ENCODE results near the gene ZNF507. TPM values are rescaled to one million over a fixed set of nuclear protein-coding genes. Genes with fewer than 3 reads are reported as not detected.

Gene ZNF507
- polyA plus RNA-seq = 1 to 10 TPM; 3.7 to 6.5 (median 5.0) TPM

DNA sequence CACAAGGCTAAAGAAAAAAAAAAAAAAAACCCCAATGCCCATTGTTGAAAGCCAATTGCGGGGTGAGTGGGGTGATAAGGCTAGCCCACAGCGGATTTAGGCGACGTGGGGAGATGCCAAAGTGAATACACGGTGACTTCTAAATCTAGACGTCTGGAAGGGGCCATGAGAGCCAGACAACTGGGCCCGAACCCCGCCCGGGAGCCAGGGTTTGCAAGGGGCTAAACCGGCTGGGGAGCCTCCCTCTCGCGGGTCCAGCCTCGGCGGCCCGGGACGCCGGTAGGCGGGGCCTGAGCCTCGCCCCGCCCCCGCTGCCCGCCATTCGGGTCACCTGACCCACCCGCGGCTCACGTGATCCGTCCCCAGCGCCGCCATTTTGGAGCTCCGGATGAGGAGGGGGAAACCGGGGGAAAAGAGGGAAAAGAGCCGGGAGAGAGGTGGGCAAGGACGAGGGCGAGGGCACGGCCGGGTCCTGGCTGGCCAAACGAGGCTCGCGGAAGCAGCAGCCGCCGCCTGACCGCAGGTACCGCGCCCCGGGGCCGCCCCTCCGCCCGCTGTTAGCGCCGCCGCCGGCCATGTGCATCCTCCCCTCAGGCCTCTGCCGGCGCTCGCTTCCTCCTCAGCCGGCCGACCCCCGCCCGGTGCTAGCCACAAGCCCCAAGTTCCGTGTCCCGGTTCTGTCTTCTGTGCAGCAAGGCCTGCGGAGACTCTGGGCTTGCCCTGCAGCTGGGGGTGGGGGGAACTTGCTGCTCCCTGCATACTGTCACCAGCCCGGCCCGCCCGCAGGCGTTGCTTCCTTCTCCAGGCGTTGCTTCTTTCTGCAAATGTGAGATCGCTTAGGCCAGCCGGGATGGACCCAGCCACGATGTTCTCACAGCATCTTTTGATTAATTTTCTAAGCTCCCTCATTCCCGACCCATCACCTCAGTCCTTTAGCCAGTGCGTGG, at the start of gene ZNF507:
Gene ZNF507 (plus strand): TSS at position 350 of the 947 bp plus-strand sequence. CDS start 7,221 bp downstream, outside the sequence.
- peaks cover 5 to 9% (median 5%) of the 10 kb centered on the region in 3 donors for H3K36me3 Mint-ChIP-seq
- no peaks in the 10 kb centered on the region for H3K9me3 Mint-ChIP-seq
- peaks cover 40 to 47% of the 10 kb centered on the region in 2 donors for H3K4me1 Mint-ChIP-seq
- peak within 1 kb of the TSS; percentile 91 to 97 (median 94) for H3K27ac Mint-ChIP-seq
- H3K27me3 Mint-ChIP-seq (ENCODE audit: low read depth in 3 of 3) = peaks cover 2 to 12% (median 7%) of the 10 kb centered on the region in 3 donors
- H3K4me3 Mint-ChIP-seq = peak within 1 kb of the TSS; percentile 90 to 99 (median 97)
- DNase-seq = peak; percentile 81 to 84 (median 82)

DNA sequence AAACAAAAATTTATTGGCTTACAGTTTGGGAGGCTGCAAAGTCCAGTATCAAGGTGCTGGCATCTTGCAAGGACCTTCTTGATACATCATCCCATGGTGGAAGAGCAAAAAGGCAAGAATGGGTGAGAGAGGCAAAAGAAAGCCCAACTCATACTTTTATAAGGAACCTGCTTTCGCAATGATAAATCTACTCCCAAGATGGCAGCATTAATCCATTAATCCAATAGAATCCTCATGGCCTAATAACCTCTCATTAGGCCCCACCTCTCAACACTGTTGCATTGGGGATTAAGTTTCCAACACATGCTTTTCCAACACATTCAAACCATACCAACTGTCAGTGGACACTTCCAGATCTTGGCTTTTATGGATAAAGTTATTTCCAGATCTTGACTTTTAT, 48.7 kb upstream of the ZNF507 start:
- Mint-ChIP-seq H3K27ac (no peak overlapping the region), H3K27me3 (ENCODE audit: low read depth in 3 of 3) (peaks cover 2 to 11% (median 3%) of the 10 kb centered on the region in 3 donors), H3K36me3 (no peaks in the 10 kb centered on the region), H3K4me3 (no peak overlapping the region), H3K4me1 (no peaks in the 10 kb centered on the region), H3K9me3 (peaks cover 0 to 4% (median 3%) of the 10 kb centered on the region in 6 donors)
- no peak for DNase-seq

DNA sequence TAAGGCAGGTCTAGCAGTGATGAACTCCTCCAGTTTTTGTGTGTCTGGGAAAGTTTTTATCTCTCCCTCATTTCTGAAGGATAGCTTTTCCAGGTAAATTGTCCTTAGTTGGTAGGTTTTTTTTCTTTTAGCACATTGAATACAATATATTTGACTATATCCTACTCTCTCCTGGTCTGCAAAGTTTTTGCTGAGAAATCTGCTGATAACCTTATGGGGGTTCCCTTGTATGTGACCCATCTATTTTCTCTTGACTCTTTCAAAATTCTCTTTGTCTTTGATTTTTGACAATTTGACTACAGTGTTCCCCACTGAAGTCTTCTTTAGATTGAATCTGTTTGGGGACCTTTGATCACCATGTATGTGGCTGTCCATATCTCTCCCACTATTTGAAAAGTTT, 42.6 kb upstream of the ZNF507 start:
- H3K4me3 Mint-ChIP-seq = no peak overlapping the region
- no peak for DNase-seq
- peaks cover 0 to 6% (median 4%) of the 10 kb centered on the region in 3 donors for H3K36me3 Mint-ChIP-seq
- no peaks in the 10 kb centered on the region for H3K4me1 Mint-ChIP-seq
- H3K27ac Mint-ChIP-seq = no peak overlapping the region
- H3K27me3 Mint-ChIP-seq (ENCODE audit: low read depth in 3 of 3) = peaks cover 2 to 18% (median 5%) of the 10 kb centered on the region in 3 donors
- peaks cover 5 to 20% (median 16%) of the 10 kb centered on the region in 6 donors for H3K9me3 Mint-ChIP-seq

DNA sequence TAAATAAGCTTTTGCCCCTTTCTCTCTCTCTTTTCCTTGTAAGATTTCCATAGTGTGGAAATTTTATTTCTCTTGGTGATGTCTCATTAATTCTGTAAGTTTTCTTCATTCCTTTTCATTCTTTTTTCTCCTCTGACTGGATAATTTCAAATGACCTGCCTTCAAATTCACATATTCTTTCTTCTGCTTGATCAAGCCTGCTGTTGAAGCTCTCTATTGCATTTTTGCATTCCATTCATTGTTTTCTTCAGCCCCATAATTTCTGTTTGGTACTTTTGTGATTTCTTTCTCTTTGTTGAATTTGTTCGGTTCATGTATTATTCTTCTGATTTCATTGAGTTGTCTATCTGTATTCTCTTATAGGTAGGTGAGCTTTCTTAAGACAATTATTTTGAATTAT, 42.2 kb upstream of the ZNF507 start:
- H3K4me3 Mint-ChIP-seq = no peak overlapping the region
- peaks cover 5 to 20% (median 16%) of the 10 kb centered on the region in 6 donors for H3K9me3 Mint-ChIP-seq
- no peaks in the 10 kb centered on the region for H3K4me1 Mint-ChIP-seq
- H3K27ac Mint-ChIP-seq = no peak overlapping the region
- no peak for DNase-seq
- peaks cover 0 to 6% (median 4%) of the 10 kb centered on the region in 3 donors for H3K36me3 Mint-ChIP-seq
- H3K27me3 Mint-ChIP-seq (ENCODE audit: low read depth in 3 of 3) = peaks cover 3 to 18% (median 5%) of the 10 kb centered on the region in 3 donors

DNA sequence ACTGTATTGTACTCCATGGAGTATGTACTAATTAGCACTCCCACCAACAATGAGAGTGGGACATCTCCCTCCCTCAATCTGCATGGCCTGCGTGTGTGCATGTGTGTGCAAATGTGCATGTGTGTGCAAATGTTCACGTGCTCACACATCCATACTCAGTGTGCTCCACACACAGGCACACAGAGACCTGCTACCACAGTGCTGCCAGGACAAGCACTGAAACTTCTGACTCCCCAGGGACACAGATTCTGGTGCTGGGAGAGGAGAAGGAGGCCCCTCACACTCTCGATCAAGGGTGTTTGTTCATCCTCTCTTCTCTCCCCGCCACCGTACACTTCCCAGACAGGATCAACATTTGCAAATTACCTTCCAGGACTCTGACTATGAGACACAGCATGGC, 37.8 kb upstream of the ZNF507 start:
- peaks cover 2 to 14% (median 10%) of the 10 kb centered on the region in 6 donors for H3K9me3 Mint-ChIP-seq
- no peak overlapping the region for H3K27ac Mint-ChIP-seq
- no peak overlapping the region for H3K4me3 Mint-ChIP-seq
- peaks cover 3 to 7% (median 7%) of the 10 kb centered on the region in 3 donors for H3K27me3 Mint-ChIP-seq (ENCODE audit: low read depth in 3 of 3)
- no peak for DNase-seq
- H3K4me1 Mint-ChIP-seq = no peaks in the 10 kb centered on the region
- H3K36me3 Mint-ChIP-seq = peaks cover 0 to 6% (median 4%) of the 10 kb centered on the region in 3 donors

DNA sequence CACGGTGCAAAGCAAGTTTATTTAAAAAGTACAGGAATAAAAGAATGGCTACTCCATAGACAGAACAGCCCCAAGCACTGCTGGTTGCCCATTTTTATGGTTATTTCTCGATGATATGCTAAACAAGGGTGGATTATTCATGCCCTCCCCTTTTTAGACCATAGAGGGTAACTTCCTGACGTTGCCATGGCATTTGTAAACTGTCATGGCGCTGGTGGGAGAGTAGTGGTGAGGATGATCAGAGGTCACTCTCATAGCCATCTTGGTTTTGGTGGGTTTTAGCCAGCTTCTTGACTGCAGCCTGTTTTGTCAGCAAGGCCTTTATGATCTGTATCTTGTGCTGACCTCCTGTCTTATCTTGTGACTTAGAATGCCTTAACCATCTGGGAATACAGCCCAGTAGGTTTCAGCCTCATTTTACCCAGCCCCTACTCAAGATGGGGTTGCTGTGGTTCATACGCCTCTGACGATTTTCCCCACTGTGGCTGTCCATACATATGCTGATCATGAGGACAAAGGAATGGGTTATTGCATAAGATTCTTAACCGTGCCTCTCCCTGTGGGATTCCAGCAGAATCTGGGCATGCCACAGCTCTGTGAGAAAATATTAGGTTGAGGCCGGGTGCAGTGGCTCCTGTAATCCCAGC, 36.9 kb upstream of the ZNF507 start:
- DNase-seq = no peak
- H3K27me3 Mint-ChIP-seq (ENCODE audit: low read depth in 3 of 3) = peaks cover 0 to 7% (median 5%) of the 10 kb centered on the region in 3 donors
- peaks cover under 1 to 6% (median 3%) of the 10 kb centered on the region in 6 donors for H3K9me3 Mint-ChIP-seq
- no peak overlapping the region for H3K4me3 Mint-ChIP-seq
- H3K36me3 Mint-ChIP-seq = peaks cover 0 to under 1% (median 0%) of the 10 kb centered on the region in 3 donors
- H3K27ac Mint-ChIP-seq = no peak overlapping the region
- no peaks in the 10 kb centered on the region for H3K4me1 Mint-ChIP-seq

DNA sequence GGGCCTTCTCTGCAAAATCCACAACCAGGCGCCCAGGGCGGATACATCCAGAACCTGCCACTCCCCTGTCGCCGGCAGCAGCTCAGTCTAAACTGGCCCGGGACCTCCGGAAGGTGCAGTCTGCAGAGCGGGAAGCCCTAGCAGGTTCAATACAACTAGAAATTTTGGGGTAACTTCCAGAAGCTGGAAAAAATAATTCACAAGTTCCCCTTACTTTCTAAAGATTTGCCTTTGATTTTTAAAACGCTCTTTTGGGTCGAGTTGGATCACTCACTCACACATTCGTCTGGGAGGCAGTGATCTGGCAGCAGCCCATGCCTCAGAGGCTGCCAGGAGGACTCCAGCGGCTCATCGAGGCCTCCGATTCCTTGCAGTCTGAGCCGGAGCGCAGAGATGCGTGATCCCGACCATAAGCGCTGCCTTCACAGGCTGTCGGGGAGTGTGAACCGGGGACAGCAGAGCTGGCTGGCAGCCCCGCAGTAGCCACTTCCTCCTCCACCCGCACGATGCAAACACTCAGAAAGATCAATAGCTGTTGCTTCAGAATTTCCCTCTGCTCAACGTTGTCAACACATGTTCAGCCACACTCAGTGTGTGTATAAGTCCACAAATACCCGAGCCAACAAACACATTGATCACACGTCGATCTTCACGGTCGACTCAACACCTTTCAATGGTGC, 35.6 kb upstream of the ZNF507 start:
- no peak overlapping the region for H3K4me3 Mint-ChIP-seq
- DNase-seq = no peak
- no peaks in the 10 kb centered on the region for H3K9me3 Mint-ChIP-seq
- no peak overlapping the region for H3K27ac Mint-ChIP-seq
- H3K36me3 Mint-ChIP-seq = no peaks in the 10 kb centered on the region
- H3K27me3 Mint-ChIP-seq (ENCODE audit: low read depth in 3 of 3) = peaks cover 0 to 5% (median 3%) of the 10 kb centered on the region in 3 donors
- H3K4me1 Mint-ChIP-seq = no peaks in the 10 kb centered on the region

DNA sequence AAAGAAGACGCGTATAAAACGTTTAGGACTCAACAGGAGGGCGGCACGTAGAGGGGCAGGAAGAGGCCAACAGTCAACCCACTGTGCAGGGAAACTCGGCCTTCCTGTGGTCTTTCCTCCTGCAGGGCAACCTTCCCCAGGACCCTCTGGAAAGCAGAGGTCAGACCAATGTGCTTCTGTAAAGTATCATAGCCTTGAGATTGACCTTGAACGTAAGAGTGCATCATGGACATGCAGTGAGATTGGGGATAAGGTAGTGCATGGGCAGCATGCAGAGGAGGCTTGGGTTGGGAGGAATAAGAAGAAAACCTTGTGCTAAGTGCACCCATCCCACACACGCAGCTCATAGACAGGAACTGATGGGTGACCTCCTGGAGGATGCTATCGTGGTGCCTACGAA, 34.0 kb upstream of the ZNF507 start:
- no peak for DNase-seq
- Mint-ChIP-seq H3K9me3 (no peaks in the 10 kb centered on the region), H3K4me3 (no peak overlapping the region), H3K27me3 (ENCODE audit: low read depth in 3 of 3) (peaks cover 2 to 6% (median 3%) of the 10 kb centered on the region in 3 donors), H3K36me3 (no peaks in the 10 kb centered on the region), H3K27ac (no peak overlapping the region), H3K4me1 (no peaks in the 10 kb centered on the region)

DNA sequence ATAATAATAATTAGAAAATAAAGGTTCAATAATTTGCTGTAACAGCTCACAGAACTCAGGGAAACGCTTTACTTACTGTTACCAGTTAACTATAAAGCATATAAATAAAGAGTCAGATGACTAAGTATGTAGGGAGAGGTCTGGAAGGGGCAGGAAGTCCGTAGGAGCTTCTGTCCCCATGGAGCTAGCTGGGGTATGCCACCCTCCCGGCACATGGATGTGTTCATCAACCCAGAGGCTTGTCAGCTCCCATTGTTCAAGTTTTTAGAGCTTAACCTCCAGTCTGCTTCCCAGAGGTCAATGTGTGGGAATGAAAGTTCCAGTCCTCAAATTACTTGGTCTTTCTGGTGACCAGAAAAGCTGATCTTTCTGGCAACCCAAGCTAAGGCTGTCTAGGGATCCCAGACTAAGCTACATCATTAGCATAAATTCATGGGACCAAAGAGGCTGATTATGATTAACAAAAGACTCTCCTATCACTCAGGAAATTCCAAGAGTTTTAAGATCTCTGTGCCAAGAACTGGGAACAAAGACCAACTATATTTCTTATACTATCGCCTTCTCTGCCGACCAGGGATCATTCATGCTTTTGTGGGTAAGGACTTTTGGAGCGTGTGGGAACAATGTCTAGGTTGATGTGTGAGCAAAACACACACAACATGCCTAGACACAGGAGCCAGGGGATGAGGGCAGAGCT, 31.7 kb upstream of the ZNF507 start:
- Mint-ChIP-seq H3K27ac (no peak overlapping the region), H3K27me3 (ENCODE audit: low read depth in 3 of 3) (peaks cover 0 to 4% (median 3%) of the 10 kb centered on the region in 3 donors), H3K9me3 (no peaks in the 10 kb centered on the region), H3K4me1 (no peaks in the 10 kb centered on the region), H3K36me3 (no peaks in the 10 kb centered on the region), H3K4me3 (no peak overlapping the region)
- no peak for DNase-seq

DNA sequence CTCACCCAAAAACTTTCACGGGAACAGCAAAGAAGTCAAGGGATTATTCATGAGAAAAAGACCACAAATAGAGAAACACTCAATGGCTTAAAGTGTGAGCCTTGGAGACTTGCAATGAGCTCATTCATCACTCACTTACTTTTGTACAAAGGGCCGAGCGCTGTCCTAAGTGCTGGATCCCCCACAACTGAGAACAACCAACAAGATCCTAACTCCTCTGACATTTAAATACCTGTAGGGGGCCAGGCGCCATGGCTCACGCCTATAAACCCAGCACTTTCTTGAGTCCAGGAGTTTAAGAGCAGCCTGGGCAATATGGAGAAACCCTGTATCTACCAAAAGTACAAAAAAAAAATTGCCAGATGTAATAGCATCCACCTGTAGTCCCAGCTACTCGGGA, 29.4 kb upstream of the ZNF507 start:
- Mint-ChIP-seq H3K4me1 (no peaks in the 10 kb centered on the region), H3K4me3 (no peak overlapping the region), H3K36me3 (no peaks in the 10 kb centered on the region), H3K9me3 (no peaks in the 10 kb centered on the region), H3K27me3 (ENCODE audit: low read depth in 3 of 3) (peaks cover 1 to 12% (median 4%) of the 10 kb centered on the region in 3 donors), H3K27ac (no peak overlapping the region)
- DNase-seq = no peak

DNA sequence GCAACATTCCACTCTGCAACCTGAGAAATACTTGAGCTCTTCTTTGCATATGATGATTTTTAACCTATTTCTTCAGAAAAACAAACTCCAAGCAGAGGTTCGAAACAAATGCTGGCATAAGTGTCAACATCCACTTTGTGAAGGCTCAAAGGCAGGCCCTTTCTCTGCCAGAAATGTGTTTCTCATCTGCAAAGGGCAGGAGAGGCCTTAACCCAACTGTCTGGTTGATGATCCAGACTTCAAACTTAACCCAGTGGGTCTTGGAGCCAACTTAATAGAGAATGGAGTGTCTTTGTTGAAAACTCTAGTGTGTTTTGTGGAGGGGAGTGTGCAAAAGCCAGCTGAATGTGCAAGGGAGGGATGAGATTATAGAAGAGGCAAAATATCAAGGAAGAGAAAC, 28.3 kb upstream of the ZNF507 start:
- Mint-ChIP-seq H3K4me1 (no peaks in the 10 kb centered on the region), H3K27me3 (ENCODE audit: low read depth in 3 of 3) (peaks cover 1 to 15% (median 4%) of the 10 kb centered on the region in 3 donors), H3K4me3 (no peak overlapping the region), H3K27ac (no peak overlapping the region), H3K9me3 (peaks cover 0 to 2% (median 0%) of the 10 kb centered on the region in 6 donors), H3K36me3 (no peaks in the 10 kb centered on the region)
- no peak for DNase-seq

DNA sequence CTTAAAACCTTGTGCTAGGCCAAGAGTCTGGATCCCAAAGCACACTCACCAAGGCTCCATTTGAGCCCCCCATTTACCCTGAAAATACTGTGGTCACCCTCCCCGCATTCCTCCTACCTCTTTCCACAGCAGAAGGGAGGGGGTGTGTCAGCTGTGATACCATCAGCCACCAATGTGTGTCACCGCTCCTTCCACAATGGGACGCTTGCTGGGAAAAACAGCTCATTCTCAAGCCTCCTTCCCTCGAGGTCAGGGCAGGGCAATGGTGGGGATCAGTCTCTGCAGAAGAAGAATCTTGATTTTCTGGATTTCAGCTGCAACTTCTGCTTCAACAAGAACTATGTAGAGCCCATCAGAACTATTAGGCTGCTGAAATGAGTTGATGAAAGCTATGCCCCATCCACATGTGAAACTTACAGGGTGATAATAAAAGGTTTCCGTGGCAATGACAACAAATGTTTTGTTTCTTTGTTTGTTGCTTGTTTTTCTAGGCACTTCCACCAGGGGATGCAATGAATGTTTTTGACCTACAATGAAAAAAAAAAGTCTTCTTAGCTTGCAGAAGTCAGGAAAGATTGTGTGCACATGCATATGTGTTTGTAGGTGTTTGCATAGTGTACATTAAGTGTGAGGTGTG, 26.4 kb upstream of the ZNF507 start:
- peaks cover 3 to 20% (median 4%) of the 10 kb centered on the region in 3 donors for H3K27me3 Mint-ChIP-seq (ENCODE audit: low read depth in 3 of 3)
- peaks cover 0 to 2% (median 0%) of the 10 kb centered on the region in 6 donors for H3K9me3 Mint-ChIP-seq
- no peak overlapping the region for H3K4me3 Mint-ChIP-seq
- no peaks in the 10 kb centered on the region for H3K36me3 Mint-ChIP-seq
- no peaks in the 10 kb centered on the region for H3K4me1 Mint-ChIP-seq
- no peak overlapping the region for H3K27ac Mint-ChIP-seq
- DNase-seq = no peak

DNA sequence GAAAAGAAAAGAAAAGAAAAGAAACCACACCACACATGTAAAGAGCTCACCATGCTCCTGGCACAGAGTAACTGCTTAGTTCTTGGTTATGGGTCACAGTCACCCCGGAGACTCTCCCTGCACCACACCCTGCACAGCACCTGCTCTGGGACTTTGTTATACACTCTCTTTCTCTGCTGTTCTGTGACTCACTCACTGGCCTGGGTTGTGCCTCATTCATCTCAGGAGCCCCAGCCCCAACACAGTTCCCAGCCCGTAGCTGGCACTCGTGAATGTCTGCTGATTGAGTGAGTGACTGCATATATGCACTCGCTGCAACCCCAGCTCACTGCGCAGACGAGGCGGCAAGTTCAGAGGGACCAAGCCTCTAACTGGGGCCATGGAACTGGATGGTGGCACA, 22.9 kb upstream of the ZNF507 start:
- Mint-ChIP-seq H3K9me3 (peaks cover 0 to 5% (median 0%) of the 10 kb centered on the region in 6 donors), H3K4me1 (no peaks in the 10 kb centered on the region), H3K27ac (no peak overlapping the region), H3K36me3 (no peaks in the 10 kb centered on the region), H3K27me3 (ENCODE audit: low read depth in 3 of 3) (peaks cover 2 to 24% (median 2%) of the 10 kb centered on the region in 3 donors), H3K4me3 (no peak overlapping the region)
- no peak for DNase-seq
